B cell (primary cell): ENCODE data around the gene HTRA2. TPM values are rescaled to one million over a fixed set of nuclear protein-coding genes. Genes with fewer than 3 reads are reported as not detected.

Experiments
- ATAC-seq: fragments of 200-7000 bp; cut with Tn5 transposase; one replicate; pipeline ENCODE4 v1.10.0; 2021; ENCODE audit warnings: low read depth, mild to moderate bottlenecking, moderate number of reproducible peaks, moderate library complexity
- CTCF ChIA-PET: fragments of 350-600 bp; sonication (Branson Sonifier 250); formaldehyde crosslinking; loops from one replicate; lab custom pipeline; 2021; ENCODE audit warnings: antibody characterized with exemption, inconsistent platforms; lab: Charles Lee
- POLR2A ChIA-PET: fragments of 350-600 bp; sonication (Branson Sonifier 250); formaldehyde crosslinking; loops from one replicate; lab custom pipeline; 2021; ENCODE audit warnings: antibody characterized with exemption; lab: Charles Lee
- DNase-seq: peaks from one replicate; pipeline ENCODE4 v3.0.0; 2013
- H2AFZ ChIP-seq: 2 replicates; pipeline ENCODE4 v1.6.1; 2012; ENCODE audit warnings: mild to moderate bottlenecking, low read depth, low read length; ENCODE audit not compliant: insufficient read depth, poor library complexity, severe bottlenecking
- H3K27ac ChIP-seq, 2 donors: 1 replicate in 1 of 2; 2 replicates in 1 of 2; pipeline ENCODE4 v1.5.1; 2012 to 2013; ENCODE audit warnings: low read length in 2 of 2, mild to moderate bottlenecking in 2 of 2, moderate library complexity in 1 of 2
- H3K27me3 ChIP-seq, 4 experiments: fragments of 200-600 bp in 1 of 4; sonication (generic) in 1 of 4; replicated peaks in 1 of 4; 1 replicate in 2 of 4; 2 replicates in 2 of 4; pipeline versions ENCODE4 v1.6.1 to v1.7.0; 2013 to 2016; ENCODE audit warnings: low read length in 3 of 4, mild to moderate bottlenecking in 2 of 4, mixed read lengths in 1 of 4, moderate library complexity in 1 of 4; ENCODE audit not compliant: insufficient read depth in 4 of 4, control insufficient read depth in 3 of 4; ENCODE audit errors: control extremely low read depth in 1 of 4
- H3K36me3 ChIP-seq, 2 experiments: replicated peaks in 1 of 2; 1 replicate in 1 of 2; 2 replicates in 1 of 2; pipeline versions ENCODE4 v1.6.1 to v1.7.1; 2013; ENCODE audit warnings: low read length in 1 of 2; ENCODE audit not compliant: insufficient read depth in 2 of 2, control insufficient read depth in 1 of 2; ENCODE audit errors: control extremely low read depth in 1 of 2, extremely low read depth in 1 of 2
- H3K4me1 ChIP-seq, 2 donors: fragments of 200-600 bp in 1 of 2; sonication (generic) in 1 of 2; 1 replicate in 1 of 2; 2 replicates in 1 of 2; pipeline versions ENCODE4 v1.5.1 to v1.6.1; 2013 to 2017; ENCODE audit warnings: low read length in 2 of 2; ENCODE audit not compliant: control insufficient read depth in 2 of 2, insufficient read depth in 2 of 2
- H3K4me2 ChIP-seq: replicated peaks from 2 replicates; pipeline ENCODE3; 2012; ENCODE audit warnings: mild to moderate bottlenecking, low read depth, low read length; ENCODE audit not compliant: poor library complexity, severe bottlenecking
- H3K4me3 ChIP-seq, 5 experiments: fragments of 200-600 bp in 1 of 5; sonication (generic) in 1 of 5; 1 replicate in 3 of 5; 2 replicates in 2 of 5; pipeline versions ENCODE4 v1.5.1 to v1.7.0; 2011 to 2016; ENCODE audit warnings: low read length in 4 of 5, mild to moderate bottlenecking in 4 of 5, low read depth in 2 of 5, control low read depth in 1 of 5, moderate library complexity in 1 of 5; ENCODE audit not compliant: insufficient read depth in 1 of 5; ENCODE audit errors: control extremely low read depth in 1 of 5, extremely low read depth in 1 of 5
- H3K79me2 ChIP-seq: fragments of 200-600 bp; sonication (generic); one replicate; pipeline ENCODE4 v1.6.0; 2016; ENCODE audit warnings: low read length; ENCODE audit not compliant: control insufficient read depth, insufficient read depth
- H3K9ac ChIP-seq: fragments of 200-600 bp; sonication (generic); 2 replicates; pipeline ENCODE4 v1.6.1; 2017; ENCODE audit warnings: mild to moderate bottlenecking, low read length, moderate library complexity
- H3K9me3 ChIP-seq, 3 donors: one replicate each; pipeline versions ENCODE4 v1.6.1 to v1.7.1; 2013; ENCODE audit warnings: low read length in 2 of 3; ENCODE audit not compliant: control insufficient read depth in 2 of 3, insufficient read depth in 1 of 3; ENCODE audit errors: control extremely low read depth in 1 of 3
- H4K20me1 ChIP-seq: 2 replicates; pipeline ENCODE4 v1.6.0; 2012; ENCODE audit warnings: mild to moderate bottlenecking, low read length; ENCODE audit not compliant: insufficient read depth, control insufficient read depth, poor library complexity, severe bottlenecking
- H3K27ac Mint-ChIP-seq: one replicate; pipeline ENCODE4 v1.8.0; 2021; ENCODE audit warnings: mixed read lengths
- H3K27me3 Mint-ChIP-seq: one replicate; pipeline ENCODE4 v1.8.0; 2021; ENCODE audit warnings: mixed read lengths
- H3K4me1 Mint-ChIP-seq: one replicate; pipeline ENCODE4 v1.8.0; 2021; ENCODE audit warnings: mixed read lengths
- H3K4me3 Mint-ChIP-seq: one replicate; pipeline ENCODE4 v1.8.0; 2021; ENCODE audit warnings: mixed read lengths
- H3K9me3 Mint-ChIP-seq: one replicate; pipeline ENCODE4 v1.8.0; 2022; ENCODE audit warnings: mixed read lengths; ENCODE audit not compliant: insufficient read depth
- EZH2 ChIP-seq: IDR thresholded peaks from 2 replicates; pipeline ENCODE4 v1.6.1; 2012; ENCODE audit warnings: borderline replicate concordance, low read depth, mild to moderate bottlenecking, moderate library complexity, low read length; ENCODE audit not compliant: insufficient read depth, poor library complexity, severe bottlenecking
- WGBS: methylation state at CpG from one replicate; pipeline ENCODE4 v1.1.5; 2013; ENCODE audit warnings: missing lambda C conversion rate; ENCODE audit not compliant: insufficient coverage; 5-methylcytosine and 5-hydroxymethylcytosine counted together
- intact Hi-C: fragments of 100-400 bp; cut with micrococcal nuclease; formaldehyde crosslinking; loops from one replicate; pipeline ENCODE4 v1.10.0; 2022
- polyA plus RNA-seq: library from polyadenylated mRNA; depleted of rRNA; stranded (reverse); fragments of >200 nt; gene quantifications from 2 replicates; pipeline ENCODE4 v1.2.3, GENCODE V29; 2012
- total RNA-seq, 2 donors: library from RNA; stranded (reverse); fragments of 120-200 nt in 1 of 2; gene quantifications; 1 replicate in 1 of 2; 2 replicates in 1 of 2; pipeline versions ENCODE4 v1.2.3 to v1.2.4, GENCODE V29; 2013 to 2022
- TF ChIP-seq, protein P1 (sequence below): fragments of 200-600 bp; IDR thresholded peaks from one replicate; pipeline ENCODE4 v1.8.0; 2022; ENCODE audit warnings: antibody characterized with exemption, mild to moderate bottlenecking

HTRA2 gene
- total and polyA plus RNA-seq, 2 donors (not counting 1 experiment from before 2014, with no cell fraction given): 52.8 to 111 TPM

- Histone ChIP-seq H3K4me2 (no peak overlapping the region), H2AFZ (no peak overlapping the region), H3K27me3 (no peaks in the 10 kb centered on the region), H3K79me2 (peaks cover 26% of the 10 kb centered on the region), H4K20me1 (peaks cover 36% of the 10 kb centered on the region), H3K27ac (no peak overlapping the region), H3K4me1 (no peaks in the 10 kb centered on the region), H3K9ac (no peak overlapping the region), H3K4me3 (no peak overlapping the region), H3K9me3 (no peaks in the 10 kb centered on the region), H3K36me3 (peaks cover 0 to 72% of the 10 kb centered on the region in 2 experiments)
- H3K4me3 Mint-ChIP-seq: no peak overlapping the region
- peaks cover 4% of the 10 kb centered on the region for H3K4me1 Mint-ChIP-seq
- no CpG with 5 or more reads among the region's 9 CpGs for WGBS
- no peak for DNase-seq
- no peaks in the 10 kb centered on the region for H3K9me3 Mint-ChIP-seq
- intact Hi-C loops: no loop called here
- TF ChIP-seq, protein P1, sequence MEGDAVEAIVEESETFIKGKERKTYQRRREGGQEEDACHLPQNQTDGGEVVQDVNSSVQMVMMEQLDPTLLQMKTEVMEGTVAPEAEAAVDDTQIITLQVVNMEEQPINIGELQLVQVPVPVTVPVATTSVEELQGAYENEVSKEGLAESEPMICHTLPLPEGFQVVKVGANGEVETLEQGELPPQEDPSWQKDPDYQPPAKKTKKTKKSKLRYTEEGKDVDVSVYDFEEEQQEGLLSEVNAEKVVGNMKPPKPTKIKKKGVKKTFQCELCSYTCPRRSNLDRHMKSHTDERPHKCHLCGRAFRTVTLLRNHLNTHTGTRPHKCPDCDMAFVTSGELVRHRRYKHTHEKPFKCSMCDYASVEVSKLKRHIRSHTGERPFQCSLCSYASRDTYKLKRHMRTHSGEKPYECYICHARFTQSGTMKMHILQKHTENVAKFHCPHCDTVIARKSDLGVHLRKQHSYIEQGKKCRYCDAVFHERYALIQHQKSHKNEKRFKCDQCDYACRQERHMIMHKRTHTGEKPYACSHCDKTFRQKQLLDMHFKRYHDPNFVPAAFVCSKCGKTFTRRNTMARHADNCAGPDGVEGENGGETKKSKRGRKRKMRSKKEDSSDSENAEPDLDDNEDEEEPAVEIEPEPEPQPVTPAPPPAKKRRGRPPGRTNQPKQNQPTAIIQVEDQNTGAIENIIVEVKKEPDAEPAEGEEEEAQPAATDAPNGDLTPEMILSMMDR: no peak
- TF ChIP-seq EZH2: no peak
- H3K27ac Mint-ChIP-seq: no peak overlapping the region
- no peak for ATAC-seq
- POLR2A ChIA-PET: no interaction called here
- H3K27me3 Mint-ChIP-seq: no peaks in the 10 kb centered on the region
- CTCF ChIA-PET: interaction anchor here (1.3 kb wide), 1 partner anchor 12 kb away, joined by 3 read pairs; no protein-coding TSS in a partner anchor
Observed at GRCh38 chr2:74489906-74490305, 39.8 kb upstream of the HTRA2 start.

GRCh38 chr2:74491648-74492544 lies 37.8 kb upstream of the HTRA2 start:
- H3K36me3 ChIP-seq: peaks cover 0 to 64% of the 10 kb centered on the region in 2 experiments

More at GRCh38 chr2:74491648-74492544, 37.8 kb upstream of the HTRA2 start:
- H3K27me3 ChIP-seq: no peaks in the 10 kb centered on the region
- H3K27ac ChIP-seq: no peak overlapping the region
- Mint-ChIP-seq H3K27me3 (no peaks in the 10 kb centered on the region), H3K4me3 (no peak overlapping the region), H3K27ac (no peak overlapping the region), H3K9me3 (no peaks in the 10 kb centered on the region), H3K4me1 (no peaks in the 10 kb centered on the region)
- 97% methylated on average over 11 of the region's 12 CpGs for WGBS
- intact Hi-C loops: no loop called here
- ChIA-PET POLR2A (interaction anchor here (0.6 kb wide), 1 partner anchor 90 kb away, joined by 9 read pairs; no protein-coding TSS in a partner anchor), CTCF (interaction anchor here (0.9 to 1.9 kb wide), 2 partner anchors 12 to 94 kb away, joined by 3 to 5 read pairs; no protein-coding TSS in a partner anchor)
- H3K9me3 ChIP-seq: no peaks in the 10 kb centered on the region
- peaks cover 25% of the 10 kb centered on the region for H4K20me1 ChIP-seq
- TF ChIP-seq EZH2: no peak
- TF ChIP-seq, protein P1: no peak
- H3K9ac ChIP-seq: no peak overlapping the region
- no peaks in the 10 kb centered on the region for H3K4me1 ChIP-seq
- H2AFZ ChIP-seq: no peak overlapping the region
- no peak overlapping the region for H3K4me2 ChIP-seq
- DNase-seq: no peak
- H3K4me3 ChIP-seq: no peak overlapping the region
- no peak for ATAC-seq
- peaks cover 9% of the 10 kb centered on the region for H3K79me2 ChIP-seq
